ENCODE results near the gene C16orf86.
A peak's percentile ranks its signal among the peaks of the same experiment; 100 is the strongest.

The C16orf86 gene, protein sequence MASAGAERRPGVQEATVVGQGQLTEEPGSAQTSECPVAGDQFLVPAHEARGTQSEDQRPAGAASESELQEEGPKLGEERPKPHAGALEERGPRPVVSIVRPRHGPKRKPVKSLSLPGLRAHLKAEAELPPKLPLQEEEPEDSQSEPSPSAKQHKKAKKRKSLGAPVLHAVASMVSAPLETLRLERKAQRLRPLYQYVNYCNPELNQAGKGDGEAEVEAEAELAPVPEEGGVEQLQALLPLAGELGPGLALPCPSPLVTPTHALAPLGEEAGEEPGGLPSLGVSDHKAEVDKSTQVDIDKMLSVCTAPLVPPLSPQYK

DNA sequence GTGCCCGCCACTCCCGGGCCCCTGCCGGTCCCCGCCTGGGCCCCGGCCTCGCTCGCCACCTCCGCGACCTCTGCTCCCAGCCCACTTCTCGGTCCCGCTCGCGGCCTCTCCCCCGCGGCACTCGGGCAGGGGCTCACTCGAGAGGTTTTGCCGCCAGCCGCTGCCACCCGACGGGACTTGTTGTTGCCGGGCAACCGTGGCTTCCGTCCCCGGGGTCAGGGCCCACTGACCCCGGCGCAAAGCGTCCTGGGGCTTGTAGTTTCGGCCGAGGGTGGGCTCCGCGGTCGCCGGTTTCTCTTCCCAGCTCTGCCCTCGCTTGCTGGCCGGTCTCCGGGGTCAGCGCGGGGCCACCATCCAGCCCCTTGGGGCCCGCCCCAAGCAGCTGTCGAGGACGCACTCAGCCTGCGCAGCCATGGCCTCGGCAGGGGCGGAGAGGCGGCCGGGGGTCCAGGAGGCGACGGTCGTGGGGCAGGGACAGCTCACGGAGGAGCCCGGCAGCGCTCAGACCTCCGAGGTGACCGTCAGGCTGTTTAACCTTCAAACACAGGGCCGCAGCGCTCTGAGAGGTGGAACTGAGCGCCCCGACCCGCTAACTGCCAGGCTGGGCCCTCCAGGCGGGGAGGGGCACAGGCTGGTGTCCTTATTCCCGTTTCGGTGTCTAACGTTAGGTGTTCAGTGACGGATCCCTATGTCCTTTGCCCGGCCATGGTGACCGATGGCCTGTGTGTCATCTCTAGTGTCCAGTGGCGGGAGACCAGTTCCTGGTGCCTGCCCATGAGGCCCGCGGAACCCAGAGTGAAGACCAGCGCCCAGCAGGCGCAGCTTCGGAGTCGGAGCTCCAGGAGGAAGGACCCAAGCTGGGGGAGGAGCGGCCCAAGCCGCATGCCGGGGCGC, at the start of gene C16orf86, which contains the start of gene ENKD1:
Gene C16orf86 (plus strand): TSS at position 256 of the 894 bp plus-strand sequence. CDS start 157 bp downstream, at position 413.
Gene ENKD1 (minus strand): TSS at position 192 of the 894 bp plus-strand sequence. CDS start 308 bp downstream, outside the sequence.
- peak; percentile 85 to 92 for DNase-seq

DNA sequence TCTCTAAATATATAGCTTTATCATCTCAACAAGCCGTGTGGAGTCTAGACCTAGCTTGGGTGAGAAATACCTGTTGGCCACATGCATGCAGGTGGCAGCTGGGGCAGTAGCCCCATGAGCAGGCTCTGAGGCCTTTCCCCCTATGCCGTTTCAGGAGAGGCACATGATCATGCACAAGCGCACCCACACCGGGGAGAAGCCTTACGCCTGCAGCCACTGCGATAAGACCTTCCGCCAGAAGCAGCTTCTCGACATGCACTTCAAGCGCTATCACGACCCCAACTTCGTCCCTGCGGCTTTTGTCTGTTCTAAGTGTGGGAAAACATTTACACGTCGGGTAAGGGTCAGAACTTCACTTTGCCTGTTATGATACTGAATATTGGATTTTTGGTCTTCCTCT, 38.4 kb upstream of the C16orf86 start:
- no peak for DNase-seq

DNA sequence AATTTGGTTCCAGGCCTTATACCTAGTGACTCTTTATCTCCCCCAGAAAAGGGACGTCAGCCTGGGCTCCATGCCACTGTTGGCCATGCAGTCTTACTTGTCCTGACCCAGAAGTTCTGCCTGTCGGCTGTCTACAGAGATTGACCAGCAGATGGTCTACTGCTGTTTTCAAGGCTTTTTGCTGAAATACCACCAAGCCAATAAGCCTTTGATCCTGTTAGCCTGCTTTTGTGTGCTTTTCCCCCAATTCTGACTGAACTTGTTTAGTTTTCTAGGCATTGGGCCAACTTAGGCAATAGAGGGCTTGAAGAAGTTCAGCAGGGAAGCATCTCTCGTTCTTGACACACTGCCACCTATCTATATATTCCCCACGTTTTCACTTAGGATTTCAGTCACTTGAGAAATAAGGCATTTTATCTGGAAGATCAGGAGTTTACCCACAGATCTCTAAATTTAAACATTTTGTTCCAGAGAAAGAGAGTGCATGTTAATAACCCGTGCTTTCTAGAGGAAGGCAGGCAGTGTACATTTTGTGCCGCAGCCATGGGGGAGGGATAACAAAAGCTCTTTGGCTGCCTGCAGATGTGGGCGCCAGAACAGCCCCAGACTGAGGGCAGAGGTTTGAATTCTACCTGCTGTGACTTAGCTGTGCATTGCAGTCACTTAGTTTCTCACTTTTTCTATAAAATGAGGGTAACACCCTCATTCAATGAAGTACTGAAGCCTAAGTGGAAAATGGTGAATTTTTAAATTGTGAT, 34.0 kb upstream of the C16orf86 start:
- no peak for DNase-seq

DNA sequence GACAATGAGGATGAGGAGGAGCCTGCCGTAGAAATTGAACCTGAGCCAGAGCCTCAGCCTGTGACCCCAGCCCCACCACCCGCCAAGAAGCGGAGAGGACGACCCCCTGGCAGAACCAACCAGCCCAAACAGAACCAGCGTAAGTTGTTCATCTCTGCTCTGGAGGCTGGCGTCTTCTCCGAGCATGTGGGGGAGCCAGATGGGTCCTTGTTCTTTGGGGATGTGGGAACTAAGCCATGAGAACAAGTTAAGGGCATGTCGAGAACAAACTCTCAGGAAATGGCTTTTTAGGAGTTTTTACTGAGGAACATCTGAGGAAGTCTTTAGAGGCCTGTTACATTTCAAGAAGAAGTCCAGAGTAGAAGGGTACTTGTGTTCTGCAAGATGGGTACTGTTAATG, 29.9 kb upstream of the C16orf86 start:
- no peak for DNase-seq

DNA sequence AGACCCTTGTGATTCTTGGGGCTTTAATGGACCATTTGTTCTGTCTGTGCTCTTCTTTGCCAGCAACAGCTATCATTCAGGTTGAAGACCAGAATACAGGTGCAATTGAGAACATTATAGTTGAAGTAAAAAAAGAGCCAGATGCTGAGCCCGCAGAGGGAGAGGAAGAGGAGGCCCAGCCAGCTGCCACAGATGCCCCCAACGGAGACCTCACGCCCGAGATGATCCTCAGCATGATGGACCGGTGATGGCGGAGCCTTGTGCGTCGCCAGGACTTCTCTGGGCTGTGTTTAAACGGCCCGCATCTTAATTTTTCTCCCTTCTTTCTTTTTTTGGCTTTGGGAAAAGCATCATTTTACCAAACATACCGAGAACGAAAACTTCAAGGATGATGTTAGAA, 29.0 kb upstream of the C16orf86 start:
- DNase-seq: no peak

DNA sequence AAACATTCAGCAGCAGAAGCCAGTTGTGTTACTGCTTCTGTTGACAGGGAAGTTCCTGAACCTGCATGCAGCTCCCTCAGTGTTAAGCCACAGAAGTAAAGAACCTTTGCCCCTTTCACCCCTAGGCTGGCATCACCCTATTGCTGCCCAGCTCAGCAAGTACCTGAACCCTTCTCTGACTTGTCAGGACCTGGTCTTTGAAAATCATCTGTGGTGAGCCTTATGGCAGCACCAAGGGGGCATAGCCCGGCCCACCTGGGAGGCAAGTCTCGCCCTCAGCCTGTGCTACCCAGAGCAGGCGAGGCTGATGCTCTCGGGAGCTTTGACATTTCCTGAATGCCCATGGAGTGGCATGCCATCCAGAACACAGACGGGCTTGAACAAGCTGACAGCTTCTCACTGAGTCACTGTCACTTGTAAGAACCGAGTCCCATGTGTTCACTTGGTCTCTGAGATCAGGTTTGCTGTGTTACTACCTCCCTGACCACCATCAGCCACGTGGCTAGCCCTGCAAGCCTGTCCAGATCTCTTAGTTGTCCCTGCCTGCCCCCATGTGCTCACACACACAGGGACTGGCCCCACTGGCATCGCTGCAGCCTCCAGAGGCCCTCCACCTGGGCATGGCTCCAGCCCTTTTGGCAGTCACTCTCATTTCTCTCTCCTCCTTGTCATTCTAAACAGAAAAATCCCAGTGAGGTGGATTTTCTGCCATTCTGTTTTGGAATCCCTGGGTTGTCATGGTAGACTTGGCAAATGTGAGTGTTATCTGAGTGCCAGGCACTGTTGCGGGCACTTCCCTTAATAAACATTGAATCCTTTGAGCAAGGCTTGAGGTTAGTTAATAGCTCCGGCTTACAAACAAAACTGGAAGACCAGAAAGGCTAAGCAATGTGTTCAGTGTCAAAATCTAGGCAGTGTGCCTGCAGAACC, 24.6 kb upstream of the C16orf86 start:
- no peak for DNase-seq

DNA sequence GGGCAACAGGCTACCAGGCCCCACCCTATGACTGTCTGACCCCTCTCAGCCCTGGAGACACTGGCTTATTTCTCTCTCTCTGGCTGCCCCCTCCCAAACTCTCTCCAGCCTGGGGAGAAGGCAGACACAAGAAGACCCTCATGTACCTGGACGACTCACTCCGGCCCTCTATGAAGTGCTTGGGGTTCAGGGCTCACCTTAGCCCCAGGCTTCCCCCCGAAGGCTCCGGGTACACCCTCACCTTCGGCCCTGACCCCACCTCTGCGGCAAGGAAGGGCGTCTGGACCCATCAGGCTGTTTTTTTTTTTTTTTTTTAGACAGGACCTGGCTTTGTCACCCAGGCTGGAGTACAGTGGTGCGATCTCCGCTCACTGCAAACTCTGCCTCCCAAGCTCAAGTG, 22.6 kb upstream of the C16orf86 start:
- DNase-seq: no peak

DNA sequence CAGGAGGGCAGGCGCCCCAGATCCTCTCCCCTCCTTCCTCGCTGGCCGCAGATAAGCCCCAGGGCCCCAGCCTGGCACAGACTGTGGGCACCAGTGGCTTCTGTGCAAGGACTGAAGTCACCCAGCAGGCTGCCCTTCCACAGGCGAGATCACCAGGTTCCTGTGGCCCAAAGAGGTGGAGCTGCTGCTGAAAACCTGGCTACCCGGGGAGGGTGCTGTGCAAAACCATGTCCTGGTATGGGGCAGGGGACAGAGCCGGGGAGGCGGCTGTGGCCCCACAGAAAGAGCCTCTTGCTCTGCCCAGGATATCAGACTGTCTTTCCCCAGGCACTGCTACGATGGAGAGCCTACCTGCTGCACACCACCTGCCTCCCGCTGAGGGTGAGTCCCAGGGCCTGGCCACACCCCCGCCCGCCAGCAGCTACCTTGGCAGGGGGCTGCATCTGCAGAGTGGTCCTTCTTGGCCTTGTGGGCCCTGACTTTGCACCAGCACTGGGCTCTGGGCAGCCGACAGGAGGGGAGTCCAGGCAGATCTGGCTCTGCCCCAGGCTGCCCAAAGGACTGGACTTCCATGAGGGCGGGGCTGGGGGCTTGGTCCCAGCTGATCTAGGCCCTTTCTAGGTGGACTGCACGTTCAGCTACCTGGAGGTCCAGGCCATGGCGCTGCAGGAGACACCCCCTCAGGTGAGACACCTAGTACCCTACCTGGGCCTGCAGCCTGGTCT, 21.1 kb upstream of the C16orf86 start:
- DNase-seq: no peak

DNA sequence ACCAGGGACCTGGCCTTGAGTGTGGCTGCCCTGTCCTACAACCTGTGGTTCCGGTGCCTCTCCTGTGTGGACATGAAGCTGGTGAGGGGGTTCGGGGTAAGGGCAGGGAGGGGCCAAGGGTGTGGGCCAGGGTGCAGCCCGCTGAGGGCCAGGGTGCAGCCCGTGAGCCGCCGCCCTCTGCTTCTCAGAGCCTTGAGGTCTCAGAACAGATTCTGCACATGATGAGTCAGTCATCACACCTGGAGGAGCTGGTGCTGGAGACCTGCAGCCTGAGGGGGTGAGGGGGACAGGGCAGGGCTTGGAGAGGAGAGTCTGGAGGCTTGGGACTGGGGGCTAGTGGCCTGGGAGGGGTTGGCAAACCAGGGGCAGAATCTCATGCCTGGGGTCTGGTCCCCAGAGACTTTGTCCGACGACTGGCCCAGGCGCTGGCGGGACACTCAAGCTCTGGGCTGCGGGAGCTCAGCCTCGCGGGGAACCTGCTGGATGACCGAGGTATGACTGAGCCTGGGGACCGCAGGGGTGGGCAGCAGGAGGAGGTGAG, 19.4 kb upstream of the C16orf86 start:
- no peak for DNase-seq

DNA sequence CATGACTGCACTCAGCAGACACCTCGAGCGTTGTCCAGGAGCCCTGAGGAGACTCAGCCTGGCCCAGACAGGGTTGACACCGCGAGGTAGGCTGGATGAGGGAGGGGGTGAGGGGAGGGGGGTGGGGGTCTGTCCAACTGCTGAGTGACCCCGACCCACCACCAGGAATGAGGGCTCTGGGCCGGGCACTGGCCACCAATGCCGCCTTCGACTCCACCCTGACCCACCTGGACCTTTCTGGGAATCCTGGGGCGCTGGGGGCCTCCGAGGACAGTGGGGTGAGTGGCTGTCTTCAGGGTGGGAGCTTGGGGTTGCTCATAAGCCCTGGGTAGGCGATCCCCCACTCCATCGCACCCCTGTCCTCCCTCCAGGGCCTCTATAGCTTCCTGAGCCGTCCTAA, 18.9 kb upstream of the C16orf86 start:
- no peak for DNase-seq

DNA sequence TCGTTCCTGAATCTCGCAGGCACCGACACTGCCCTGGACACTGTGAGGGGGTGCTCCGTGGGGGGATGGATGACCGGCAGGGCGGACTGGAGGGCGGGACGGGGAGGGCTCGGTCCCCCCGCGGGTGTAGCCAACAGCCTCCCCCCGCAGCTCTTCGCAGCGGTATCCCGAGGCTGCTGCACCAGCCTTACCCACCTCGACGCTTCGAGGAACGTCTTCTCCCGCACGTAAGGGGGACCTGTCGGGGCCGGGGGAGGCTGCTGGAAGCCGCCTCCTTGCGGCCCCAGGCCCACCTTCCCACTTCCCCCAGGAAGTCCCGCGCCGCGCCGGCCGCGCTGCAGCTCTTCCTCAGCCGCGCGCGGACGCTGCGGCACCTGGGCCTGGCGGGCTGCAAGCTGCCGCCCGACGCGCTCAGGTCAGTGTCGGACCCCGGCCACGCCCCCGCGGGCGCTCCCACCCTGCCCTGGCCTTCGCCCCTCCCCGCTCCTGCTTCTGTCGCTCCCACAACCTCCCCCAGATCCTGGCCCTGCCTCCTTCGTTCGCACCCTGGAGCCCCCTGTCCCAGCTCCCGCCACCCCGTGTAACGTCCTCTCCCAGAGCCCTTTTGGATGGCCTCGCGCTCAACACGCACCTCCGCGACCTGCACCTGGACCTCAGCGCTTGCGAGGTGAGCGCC, 18.4 kb upstream of the C16orf86 start:
- DNase-seq: no peak

DNA sequence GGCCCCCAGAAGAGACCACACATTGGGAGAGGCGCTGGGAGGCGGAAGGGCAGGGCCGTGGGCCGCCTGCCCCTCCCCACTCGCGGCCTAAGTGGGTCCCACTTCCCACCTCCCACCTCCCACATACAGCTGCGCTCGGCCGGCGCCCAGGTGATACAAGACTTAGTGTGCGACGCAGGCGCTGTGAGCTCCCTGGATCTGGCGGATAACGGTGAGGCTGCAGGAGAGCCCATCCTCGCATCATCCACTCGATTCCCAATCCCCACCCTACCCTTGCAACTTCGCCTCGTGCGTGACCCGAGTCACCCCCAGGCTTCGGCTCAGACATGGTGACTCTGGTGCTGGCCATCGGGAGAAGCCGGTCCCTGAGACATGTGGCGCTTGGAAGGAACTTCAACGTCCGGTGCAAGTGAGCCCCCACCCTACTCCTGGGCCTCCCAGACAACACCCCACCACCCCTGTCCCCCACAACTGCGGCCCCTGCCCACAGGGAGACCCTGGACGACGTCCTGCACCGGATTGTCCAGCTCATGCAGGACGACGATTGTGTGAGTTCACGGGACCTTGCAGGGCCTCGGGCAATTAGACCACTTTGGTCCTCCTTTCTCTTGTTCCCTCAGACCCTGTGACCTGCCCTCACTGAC, 17.7 kb upstream of the C16orf86 start:
- no peak for DNase-seq

DNA sequence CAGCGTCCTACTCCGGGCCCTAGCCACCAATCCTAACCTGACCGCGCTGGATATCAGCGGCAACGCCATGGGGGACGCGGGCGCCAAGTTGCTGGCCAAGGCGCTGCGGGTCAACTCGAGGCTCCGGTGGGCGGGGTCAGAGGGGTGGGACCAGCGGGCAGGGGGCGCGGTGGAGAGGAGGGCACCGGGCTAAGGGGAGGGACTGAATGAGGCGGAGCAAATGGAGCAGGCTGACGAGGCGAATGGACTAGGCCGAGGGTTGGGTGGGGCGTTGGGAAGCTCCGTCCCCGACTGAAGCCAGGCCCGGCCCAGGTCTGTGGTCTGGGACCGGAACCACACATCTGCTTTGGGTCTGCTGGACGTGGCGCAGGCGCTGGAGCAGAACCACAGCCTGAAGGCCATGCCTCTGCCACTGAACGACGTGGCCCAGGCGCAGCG, 17.1 kb upstream of the C16orf86 start:
- no peak for DNase-seq

DNA sequence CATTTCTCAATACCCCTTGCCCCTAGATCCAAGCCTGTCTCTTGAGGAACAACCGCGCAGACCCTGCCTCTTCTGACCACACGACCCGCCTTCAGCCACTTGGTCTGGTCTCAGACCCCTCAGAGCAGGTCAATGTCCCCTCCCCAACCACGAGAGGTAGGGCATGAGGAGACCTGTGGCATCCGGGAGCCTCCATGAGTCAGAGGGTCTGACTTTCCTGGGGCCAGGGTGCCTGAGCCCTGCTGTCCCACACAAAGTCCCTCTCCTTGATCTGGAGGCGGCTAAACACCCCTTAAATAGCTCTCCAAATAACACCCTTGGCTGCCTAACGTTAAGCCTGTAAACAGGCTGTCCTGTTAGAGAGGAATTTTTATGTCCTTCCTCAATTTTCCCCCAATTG, 16.6 kb upstream of the C16orf86 start:
- DNase-seq: no peak

DNA sequence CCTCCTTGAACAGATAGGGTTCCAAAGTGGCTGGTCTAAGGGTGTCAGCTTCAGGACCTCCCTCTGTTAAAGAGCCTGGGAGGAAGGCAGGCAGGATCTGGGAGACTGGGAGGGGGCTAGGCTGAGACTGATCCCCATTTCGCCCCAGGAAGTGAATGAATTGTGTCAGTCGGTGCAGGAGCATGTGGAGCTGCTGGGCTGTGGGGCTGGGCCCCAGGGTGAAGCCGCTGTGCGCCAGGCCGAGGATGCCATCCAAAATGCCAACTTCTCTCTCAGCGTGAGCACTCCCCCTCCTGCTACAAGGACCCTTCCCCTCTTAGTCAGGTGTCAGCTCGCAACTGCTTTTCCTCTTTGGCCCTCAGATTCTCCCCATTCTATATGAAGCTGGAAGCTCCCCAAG, 15.6 kb upstream of the C16orf86 start:
- DNase-seq: no peak

DNA sequence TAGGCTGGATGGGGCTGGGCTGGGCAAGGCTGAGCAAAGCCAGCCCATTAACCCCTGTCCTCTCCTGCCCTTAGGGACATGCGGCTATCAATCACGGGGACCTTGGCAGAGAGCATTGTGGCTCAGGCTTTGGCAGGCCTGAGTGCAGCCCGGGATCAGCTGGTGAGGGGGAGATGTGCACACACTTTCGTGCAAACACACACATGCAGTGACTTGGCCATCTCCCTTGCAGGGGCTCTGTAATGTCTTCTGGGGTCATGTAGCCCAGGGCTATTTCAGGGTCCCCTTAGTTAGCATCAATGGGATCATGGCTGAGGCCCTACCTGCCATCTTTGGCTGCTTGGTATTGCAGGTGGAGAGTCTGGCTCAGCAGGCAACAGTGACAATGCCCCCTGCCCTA, 14.8 kb upstream of the C16orf86 start:
- no peak for DNase-seq

DNA sequence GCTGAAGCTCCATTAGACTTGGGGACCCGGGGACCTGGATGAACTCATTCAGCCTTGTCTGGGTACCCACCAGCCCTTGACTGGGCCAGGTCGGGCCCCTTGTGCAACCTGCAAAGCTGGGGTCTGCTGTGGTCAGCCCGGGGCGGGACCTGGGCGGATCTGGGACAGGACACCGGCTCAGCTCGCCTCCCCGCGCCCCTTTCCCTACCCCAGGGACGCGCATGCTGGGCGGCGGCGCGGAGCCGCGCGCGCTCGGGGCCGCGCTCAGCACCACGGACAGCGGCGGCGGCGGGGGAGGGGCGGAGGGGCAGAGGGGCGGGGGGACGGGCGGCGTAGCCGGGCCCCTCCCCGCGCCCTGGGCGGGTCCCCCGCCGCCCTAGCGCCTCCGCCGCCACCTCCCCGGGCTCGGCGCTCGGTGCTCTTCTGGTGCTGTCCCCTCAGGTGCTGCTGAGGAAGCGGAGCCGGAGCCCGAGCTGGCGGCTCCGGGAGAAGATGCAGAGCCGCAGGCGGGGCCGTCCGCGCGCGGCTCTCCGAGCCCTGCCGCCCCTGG, 14.0 kb upstream of the C16orf86 start:
- peak in 1 of 2 experiments; percentile 61 for DNase-seq

DNA sequence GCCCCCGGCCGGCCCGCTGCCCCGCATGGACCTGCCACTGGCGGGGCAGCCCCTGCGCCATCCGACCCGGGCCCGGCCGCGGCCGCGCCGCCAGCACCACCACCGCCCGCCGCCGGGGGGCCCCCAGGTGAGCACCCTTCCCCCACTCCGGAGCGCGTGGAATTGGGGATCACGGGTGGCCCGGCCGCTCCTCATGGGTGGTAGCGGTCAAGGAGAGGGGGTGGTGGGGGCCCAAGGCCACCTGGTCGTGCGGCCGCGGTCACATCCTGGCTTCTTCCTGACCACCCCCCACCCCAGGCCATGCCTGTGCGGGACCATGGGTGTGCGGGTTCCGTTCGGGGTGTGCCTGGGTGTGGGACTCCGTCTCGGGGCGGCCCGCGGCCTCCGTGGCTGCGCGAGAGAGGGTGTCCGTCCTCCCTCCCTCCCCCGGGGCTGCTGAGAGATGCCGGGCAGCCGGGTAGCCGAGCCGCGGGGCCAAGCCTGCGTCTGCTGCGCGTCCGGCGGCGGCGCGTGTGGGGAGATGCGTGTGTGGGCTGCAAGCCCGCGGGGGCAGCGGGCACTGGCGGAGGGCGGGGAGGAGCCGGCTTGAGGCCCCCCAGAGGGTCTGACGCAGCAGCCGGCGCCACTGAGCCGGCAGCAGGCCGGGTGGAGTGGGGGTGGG, 13.4 kb upstream of the C16orf86 start:
- DNase-seq: peak; percentile 19 to 61
